CD8-positive, alpha-beta memory T cell (primary cell): Measurements from ENCODE around the gene TTLL6. TPM values are rescaled to one million over a fixed set of nuclear protein-coding genes. Genes with fewer than 3 reads are reported as not detected.

Experiments
- CTCF ChIA-PET: fragments of 350-600 bp; sonication (Branson Sonifier 250); formaldehyde crosslinking; loops from one replicate; lab custom pipeline; 2021; ENCODE audit warnings: antibody characterized with exemption; lab: Charles Lee
- POLR2A ChIA-PET: fragments of 350-600 bp; sonication (Branson Sonifier 250); formaldehyde crosslinking; loops from one replicate; lab custom pipeline; 2021; ENCODE audit warnings: antibody characterized with exemption; lab: Charles Lee
- DNase-seq, 5 donors: peaks; one replicate each; pipeline versions ENCODE4 v3.0.0 to v3.0.0-alpha.2; 2020 to 2022; ENCODE audit warnings: mixed read lengths in 1 of 5
- H3K27ac ChIP-seq: one replicate; pipeline ENCODE4 v1.7.0; 2013; ENCODE audit warnings: low read depth, mild to moderate bottlenecking, low read length, moderate library complexity
- H3K27me3 ChIP-seq: 2 replicates; pipeline ENCODE4 v1.7.0; 2013; ENCODE audit warnings: low read length, mild to moderate bottlenecking; ENCODE audit not compliant: insufficient read depth, poor library complexity, severe bottlenecking
- H3K36me3 ChIP-seq: 2 replicates; pipeline ENCODE4 v1.7.0; 2013; ENCODE audit warnings: mild to moderate bottlenecking, low read length, moderate library complexity; ENCODE audit not compliant: insufficient read depth
- H3K4me1 ChIP-seq: 2 replicates; pipeline ENCODE4 v1.7.0; 2013; ENCODE audit warnings: mild to moderate bottlenecking, low read length, moderate library complexity; ENCODE audit not compliant: insufficient read depth
- H3K4me3 ChIP-seq: 2 replicates; pipeline ENCODE4 v1.7.0; 2013; ENCODE audit warnings: mild to moderate bottlenecking, low read length
- H3K9me3 ChIP-seq: 2 replicates; pipeline ENCODE4 v1.7.0; 2013; ENCODE audit warnings: mild to moderate bottlenecking, low read length
- H3K27ac Mint-ChIP-seq, 8 donors: one replicate each; pipeline ENCODE4 v1.8.0; 2020 to 2021; ENCODE audit warnings: mixed read lengths in 8 of 8, mild to moderate bottlenecking in 6 of 8, inconsistent platforms in 3 of 8, moderate library complexity in 3 of 8
- H3K27me3 Mint-ChIP-seq, 2 donors: one replicate each; pipeline ENCODE4 v1.8.0; 2020 to 2021; ENCODE audit warnings: mixed read lengths in 2 of 2, mild to moderate bottlenecking in 1 of 2, moderate library complexity in 1 of 2
- H3K36me3 Mint-ChIP-seq, 3 donors: one replicate each; pipeline ENCODE4 v1.8.0; 2020 to 2021; ENCODE audit warnings: mixed read lengths in 3 of 3, inconsistent platforms in 1 of 3, mild to moderate bottlenecking in 1 of 3
- H3K4me1 Mint-ChIP-seq, 3 donors: one replicate each; pipeline ENCODE4 v1.8.0; 2020 to 2021; ENCODE audit warnings: mixed read lengths in 3 of 3, inconsistent platforms in 1 of 3, mild to moderate bottlenecking in 1 of 3
- H3K4me3 Mint-ChIP-seq, 7 donors: one replicate each; pipeline ENCODE4 v1.8.0; 2020 to 2021; ENCODE audit warnings: mixed read lengths in 7 of 7, mild to moderate bottlenecking in 6 of 7, moderate library complexity in 4 of 7, inconsistent platforms in 2 of 7
- H3K9me3 Mint-ChIP-seq, 5 donors: one replicate each; pipeline ENCODE4 v1.8.0; 2020 to 2022; ENCODE audit warnings: mixed read lengths in 5 of 5, mild to moderate bottlenecking in 3 of 5, moderate library complexity in 2 of 5, inconsistent platforms in 1 of 5
- polyA plus RNA-seq: library from polyadenylated mRNA; unstranded; fragments of 300-500 nt; fragmentation: Illumina TruSeq; gene quantifications from one replicate; pipeline ENCODE4 v1.2.3, GENCODE V29; 2021
- total RNA-seq, 2 experiments: library from RNA; stranded (reverse); gene quantifications; one replicate each; pipeline ENCODE4 v1.2.3, GENCODE V29; 2021

The TTLL6 gene
- total and polyA plus RNA-seq, 3 experiments from 2014 or later: not detected

DNA sequence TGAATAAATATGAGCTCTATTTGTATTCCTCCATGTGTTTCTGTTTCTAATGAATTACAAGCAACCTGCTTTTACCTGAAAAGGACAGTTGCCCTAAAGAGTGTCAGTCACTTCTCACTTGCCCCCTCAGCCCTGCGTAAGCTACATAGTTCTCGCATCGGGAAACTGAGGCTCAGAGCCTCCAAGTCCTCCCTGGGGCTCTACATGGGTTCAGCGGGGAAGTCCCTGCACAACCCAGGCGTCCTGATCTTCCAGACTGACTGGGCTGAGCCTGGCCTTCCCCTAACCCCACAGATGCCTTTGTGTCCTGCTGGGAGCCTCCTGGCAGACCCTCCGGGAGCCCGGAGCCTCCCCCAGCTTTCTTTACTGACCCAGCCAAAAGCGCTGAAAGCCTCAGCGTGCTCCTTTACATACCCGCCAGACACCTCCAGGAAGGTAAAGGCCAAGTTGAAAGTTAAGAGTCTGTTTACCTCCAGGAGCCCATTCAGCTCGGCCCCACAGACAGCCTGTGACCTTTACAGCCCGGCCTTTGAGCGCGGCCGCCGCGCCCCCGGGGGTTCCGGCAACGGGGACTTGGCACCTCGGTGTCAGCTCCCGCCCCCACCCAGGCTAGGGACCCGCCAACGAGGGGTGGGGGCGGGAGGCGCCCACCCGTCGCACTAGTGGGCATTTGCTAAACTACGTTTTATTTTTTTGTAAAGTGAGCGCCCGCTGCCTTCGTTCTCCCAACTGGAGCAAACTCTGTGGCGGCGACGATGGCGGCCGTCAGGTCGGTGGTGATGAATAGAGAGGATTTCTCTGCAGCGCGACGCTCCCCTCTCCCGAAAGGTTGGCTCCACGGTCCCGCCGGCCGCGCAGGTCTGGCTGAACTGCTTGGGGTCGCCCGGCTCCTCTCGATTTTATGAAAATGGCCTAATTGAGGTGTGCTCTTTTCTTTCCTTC, 84.1 kb downstream of the TTLL6 start:
- Mint-ChIP-seq H3K4me3 (peak overlapping the region in 6 of 7 donors; percentile 26 to 67 (median 58)), H3K27me3 (peaks cover 80 to 92% of the 10 kb centered on the region in 2 donors), H3K27ac (peak overlapping the region in 1 of 8 donors; percentile 3), H3K4me1 (peaks cover 22 to 32% (median 22%) of the 10 kb centered on the region in 3 donors), H3K36me3 (no peaks in the 10 kb centered on the region), H3K9me3 (peaks cover 0 to 1% (median 0%) of the 10 kb centered on the region in 5 donors)
- Histone ChIP-seq H3K27ac (no peak overlapping the region), H3K9me3 (no peaks in the 10 kb centered on the region), H3K4me1 (peaks cover 11% of the 10 kb centered on the region), H3K4me3 (no peak overlapping the region), H3K36me3 (no peaks in the 10 kb centered on the region), H3K27me3 (peaks cover 91% of the 10 kb centered on the region)
- CTCF ChIA-PET: interaction anchor here (1.0 to 1.2 kb wide), 2 partner anchors 9 to 72 kb away, joined by 3 to 4 read pairs; no protein-coding TSS in a partner anchor
- POLR2A ChIA-PET: no interaction called here
- no peak for DNase-seq

- POLR2A ChIA-PET: no interaction called here
- no peak for DNase-seq
- Histone ChIP-seq H3K27ac (no peak overlapping the region), H3K4me3 (no peak overlapping the region), H3K27me3 (peaks cover 96% of the 10 kb centered on the region), H3K9me3 (no peaks in the 10 kb centered on the region), H3K4me1 (peaks cover 12% of the 10 kb centered on the region), H3K36me3 (no peaks in the 10 kb centered on the region)
- peaks cover 28 to 39% (median 29%) of the 10 kb centered on the region in 3 donors for H3K4me1 Mint-ChIP-seq
- H3K9me3 Mint-ChIP-seq: no peaks in the 10 kb centered on the region
- no peaks in the 10 kb centered on the region for H3K36me3 Mint-ChIP-seq
- CTCF ChIA-PET: interaction anchor here (0.6 to 0.7 kb wide), 3 partner anchors 70 to 1067 kb away, joined by 3 to 4 read pairs (median 4); no protein-coding TSS in a partner anchor
- H3K4me3 Mint-ChIP-seq: no peak overlapping the region
- H3K27me3 Mint-ChIP-seq: peaks cover 81 to 94% of the 10 kb centered on the region in 2 donors
- peak overlapping the region in 1 of 8 donors; percentile 28 for H3K27ac Mint-ChIP-seq
Measured at GRCh38 chr17:48731355-48731754, 85.7 kb downstream of the TTLL6 start.

GRCh38 chr17:48730240-48730550, 86.8 kb downstream of the TTLL6 start:
- H3K4me1 ChIP-seq: peaks cover 14% of the 10 kb centered on the region
- H3K27ac ChIP-seq: no peak overlapping the region
- POLR2A ChIA-PET: no interaction called here
- no peak for DNase-seq
- peak overlapping the region in 1 of 7 donors; percentile 25 for H3K4me3 Mint-ChIP-seq
- peaks cover 30 to 48% (median 32%) of the 10 kb centered on the region in 3 donors for H3K4me1 Mint-ChIP-seq
- no peaks in the 10 kb centered on the region for H3K36me3 Mint-ChIP-seq
- H3K4me3 ChIP-seq: no peak overlapping the region
- H3K27me3 ChIP-seq: peaks cover 96% of the 10 kb centered on the region
- peak overlapping the region in 1 of 8 donors; percentile 76 for H3K27ac Mint-ChIP-seq
- no peaks in the 10 kb centered on the region for H3K9me3 Mint-ChIP-seq
- CTCF ChIA-PET: interaction anchor here (0.9 kb wide), 1 partner anchor 12 kb away, joined by 3 read pairs; no protein-coding TSS in a partner anchor
- no peaks in the 10 kb centered on the region for H3K36me3 ChIP-seq
- peaks cover 86 to 94% of the 10 kb centered on the region in 2 donors for H3K27me3 Mint-ChIP-seq
- H3K9me3 ChIP-seq: no peaks in the 10 kb centered on the region

- peaks cover 36 to 54% (median 37%) of the 10 kb centered on the region in 3 donors for H3K4me1 Mint-ChIP-seq
Measured at GRCh38 chr17:48729335-48730239, 87.4 kb downstream of the TTLL6 start.

DNA sequence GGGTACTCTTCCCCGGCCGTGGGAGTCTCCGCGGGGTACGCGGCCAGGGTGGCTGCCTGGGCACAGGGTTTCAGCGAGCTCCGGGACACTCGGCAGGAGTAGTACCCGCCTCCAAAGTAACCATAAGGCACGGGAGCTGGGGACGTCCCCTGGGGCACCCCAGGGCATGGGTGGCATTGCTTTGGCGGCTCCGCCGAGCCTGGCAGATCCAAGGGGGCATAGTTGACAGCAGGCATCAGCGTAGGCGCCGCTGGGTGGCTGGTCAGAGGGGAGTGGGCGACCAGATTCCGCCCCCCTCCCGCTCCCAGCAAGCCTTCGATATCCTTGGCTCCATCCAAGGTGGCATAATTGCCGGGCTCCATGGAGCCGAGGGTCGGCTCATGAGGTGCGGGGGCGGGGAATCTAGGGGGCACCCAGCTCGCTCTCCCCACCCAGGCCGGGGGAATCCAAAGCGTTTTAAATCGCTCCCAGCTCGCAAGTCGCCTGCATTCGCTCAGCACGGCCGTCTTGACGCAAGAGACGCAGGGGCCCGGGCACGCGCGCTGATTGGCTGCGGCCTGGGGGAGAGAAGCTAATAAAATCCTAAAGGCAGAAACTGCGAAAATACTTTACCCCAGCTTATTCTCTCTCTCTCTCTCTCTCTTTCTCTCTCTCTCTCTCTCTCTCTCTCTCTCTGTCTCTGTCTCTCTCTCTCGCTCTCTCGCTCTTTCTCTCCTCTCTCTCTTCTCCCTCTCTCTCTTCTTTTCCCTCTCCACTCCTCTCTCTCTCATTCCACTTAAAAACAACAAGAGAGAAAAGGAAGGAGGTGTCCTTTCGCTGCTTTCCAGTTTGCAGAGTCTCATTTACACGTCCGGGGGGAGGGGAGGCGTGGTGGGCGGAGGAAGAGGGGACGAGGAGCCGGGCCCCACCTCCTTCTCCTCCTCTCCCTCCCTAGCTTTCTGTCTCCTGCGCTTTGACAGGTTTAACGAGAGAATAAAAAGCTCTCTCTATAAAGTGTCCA, 88.5 kb downstream of the TTLL6 start, which contains the start of gene HOXB13:
Gene HOXB13, minus strand, starts transcription at position 519 of the 1,000 bp plus-strand sequence. Its CDS starts 157 bp downstream, at position 362.
- H3K27me3 Mint-ChIP-seq: peaks cover 86 to 94% of the 10 kb centered on the region in 2 donors
- H3K4me3 Mint-ChIP-seq: peak within 1 kb of the TSS; percentile 44 to 81 (median 61)
- ChIA-PET CTCF (no interaction called here), POLR2A (no interaction called here)
- H3K9me3 Mint-ChIP-seq: peaks cover 0 to 1% (median 0%) of the 10 kb centered on the region in 5 donors
- Histone ChIP-seq H3K9me3 (no peaks in the 10 kb centered on the region), H3K4me3 (peak within 1 kb of the TSS; percentile 22), H3K4me1 (peaks cover 30% of the 10 kb centered on the region), H3K27ac (no peak within 1 kb of the TSS), H3K36me3 (no peaks in the 10 kb centered on the region), H3K27me3 (peaks cover 96% of the 10 kb centered on the region)
- peak in 1 of 5 donors; percentile 30 for DNase-seq
- peak within 1 kb of the TSS in 3 of 8 donors; percentile 36 to 70 (median 64) for H3K27ac Mint-ChIP-seq
- H3K36me3 Mint-ChIP-seq: no peaks in the 10 kb centered on the region
- peaks cover 42 to 58% (median 43%) of the 10 kb centered on the region in 3 donors for H3K4me1 Mint-ChIP-seq

More at GRCh38 chr17:48729335-48730239, 87.4 kb downstream of the TTLL6 start:
- Mint-ChIP-seq H3K27me3 (peaks cover 86 to 94% of the 10 kb centered on the region in 2 donors), H3K36me3 (no peaks in the 10 kb centered on the region), H3K9me3 (peaks cover 0 to 1% (median 0%) of the 10 kb centered on the region in 5 donors), H3K4me3 (peak overlapping the region in 4 of 7 donors; percentile 1 to 45 (median 18)), H3K27ac (peak overlapping the region in 1 of 8 donors; percentile 76)
- H3K9me3 ChIP-seq: no peaks in the 10 kb centered on the region
- H3K36me3 ChIP-seq: no peaks in the 10 kb centered on the region
- H3K4me1 ChIP-seq: peaks cover 20% of the 10 kb centered on the region
- H3K27me3 ChIP-seq: peaks cover 96% of the 10 kb centered on the region
- H3K27ac ChIP-seq: no peak overlapping the region
- no peak for DNase-seq
- POLR2A ChIA-PET: no interaction called here
- CTCF ChIA-PET: interaction anchor here (0.9 kb wide), 1 partner anchor 11 kb away, joined by 3 read pairs; no protein-coding TSS in a partner anchor
- H3K4me3 ChIP-seq: no peak overlapping the region

GRCh38 chr17:48727415-48728175, 89.4 kb downstream of the TTLL6 start:
- H3K36me3 Mint-ChIP-seq: no peaks in the 10 kb centered on the region
- peaks cover 88 to 97% of the 10 kb centered on the region in 2 donors for H3K27me3 Mint-ChIP-seq
- no peak for DNase-seq
- Histone ChIP-seq H3K9me3 (no peaks in the 10 kb centered on the region), H3K36me3 (no peaks in the 10 kb centered on the region), H3K27ac (no peak overlapping the region), H3K4me3 (no peak overlapping the region), H3K27me3 (peaks cover 96% of the 10 kb centered on the region), H3K4me1 (peaks cover 37% of the 10 kb centered on the region)
- H3K4me3 Mint-ChIP-seq: peak overlapping the region in 5 of 7 donors; percentile 2 to 56 (median 14)
- CTCF ChIA-PET: no interaction called here
- peaks cover 0 to 1% (median 0%) of the 10 kb centered on the region in 5 donors for H3K9me3 Mint-ChIP-seq
- H3K27ac Mint-ChIP-seq: peak overlapping the region in 2 of 8 donors; percentile 5 to 70
- peaks cover 40 to 56% (median 43%) of the 10 kb centered on the region in 3 donors for H3K4me1 Mint-ChIP-seq
- POLR2A ChIA-PET: no interaction called here
